GM12892 (cell line): Measurements from ENCODE around the gene TMEM132A.

ENCODE experiments used
- POLR2A ChIP-seq: IDR thresholded peaks from 2 replicates; pipeline ENCODE4 v1.6.1; 2011; ENCODE audit warnings: low read depth, low read length, control low read depth
- POLR2AphosphoS5 ChIP-seq: IDR thresholded peaks from 2 replicates; pipeline ENCODE4 v1.6.1; 2011; ENCODE audit warnings: low read depth, low read length, control low read depth

- TF ChIP-seq POLR2A (no peak), POLR2AphosphoS5 (no peak)
Measured at GRCh38 chr11:60955571-60955970, 31.3 kb downstream of the TMEM132A start.
